ENCODE data around the gene CITED2. TPM values are rescaled to one million over a fixed set of nuclear protein-coding genes. Genes with fewer than 3 reads are reported as not detected.

The CITED2 gene
- total RNA-seq, 1 experiment from 2014 or later, result 54.0 TPM

DNA sequence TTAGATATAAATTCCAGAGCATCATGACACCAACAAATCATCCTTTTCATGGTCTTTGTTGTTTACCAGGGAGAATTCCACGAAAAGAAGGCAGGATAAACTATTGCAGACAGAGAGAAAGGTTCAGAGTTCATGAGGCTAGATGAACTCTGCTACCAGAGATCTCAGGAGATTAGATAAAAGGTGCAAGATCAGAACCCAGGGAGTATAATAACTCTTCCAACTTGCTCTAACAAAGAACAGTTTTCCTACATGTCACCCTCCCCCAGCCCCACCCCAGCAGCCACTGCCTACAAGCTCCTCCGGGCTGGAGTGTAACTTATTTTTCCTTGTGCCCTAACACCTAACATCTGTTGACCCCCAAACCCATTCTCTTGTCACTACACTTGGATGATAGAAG is 13.9 kb upstream of the CITED2 start:
- H3K79me2 ChIP-seq (ENCODE audit: low read depth), result no peaks in the 10 kb centered on the region
- H3K36me3 ChIP-seq (ENCODE audit: low read depth), result no peaks in the 10 kb centered on the region
- H3F3A ChIP-seq (ENCODE audit: insufficient read depth, low read depth), result 0 out of 2 replicates have a peak, but pooled peaks cover 4% of the 10 kb centered on the region
- no peak overlapping the region for H2AFZ ChIP-seq
- POLR2A ChIA-PET (ENCODE audit: unreplicated experiment), result no interaction called here
- H3K9me2 ChIP-seq (ENCODE audit: insufficient read depth), result no peaks in the 10 kb centered on the region
- H3K27ac ChIP-seq, result no peak overlapping the region
- no peak overlapping the region for H3K4me3 ChIP-seq
- no peaks in the 10 kb centered on the region for H3K27me3 ChIP-seq (ENCODE audit: insufficient read depth, low read depth)
- no peak overlapping the region for H3K4me2 ChIP-seq
- CTCF ChIA-PET, result no interaction called here
- H3K4me1 ChIP-seq (replicated peaks; ENCODE audit: insufficient read depth), result 0 out of 2 replicates have a peak, but pooled peaks cover 5% of the 10 kb centered on the region
- intact Hi-C loops (cut with micrococcal nuclease; ENCODE audit: unreplicated experiment), result no loop called here
- H3K9me3 ChIP-seq (ENCODE audit: insufficient read depth, low read depth), result no peaks in the 10 kb centered on the region
- no peaks in the 10 kb centered on the region for H4K20me1 ChIP-seq (ENCODE audit: insufficient read depth)
- no peak for DNase-seq
- TF ChIP-seq EZH2 (IDR thresholded peaks at IDR 0.05; ENCODE audit: low read depth), result no peak
- no peak for TF ChIP-seq CTCF (conservative IDR thresholded peaks at IDR 0.05)
- no TSS peak for BruUV-seq (replicated peaks)

DNA sequence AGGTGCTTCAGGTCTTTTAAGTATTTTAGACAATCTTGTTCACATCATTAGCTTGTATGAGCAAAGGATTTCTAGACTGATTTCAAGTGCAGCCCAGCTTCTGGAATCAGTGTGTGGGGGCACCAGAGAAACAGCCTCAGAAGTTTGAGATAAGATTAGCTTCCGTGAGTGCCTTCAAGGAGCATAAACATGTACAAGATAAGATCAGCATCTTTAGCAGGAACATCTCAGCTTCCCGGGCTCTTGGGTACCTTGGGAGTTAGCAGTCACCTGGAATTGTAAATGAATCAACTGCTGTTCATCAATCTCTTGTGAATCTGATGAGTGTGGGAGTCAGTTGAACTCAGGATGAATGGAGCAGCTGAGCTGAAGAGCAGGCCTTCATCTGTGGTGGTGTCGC is 12.0 kb upstream of the CITED2 start:
- Histone ChIP-seq H3K4me3 (no peak overlapping the region), H4K20me1 (ENCODE audit: insufficient read depth) (no peaks in the 10 kb centered on the region), H3K27me3 (ENCODE audit: insufficient read depth, low read depth) (no peaks in the 10 kb centered on the region), H2AFZ (no peak overlapping the region), H3K9me3 (ENCODE audit: insufficient read depth, low read depth) (no peaks in the 10 kb centered on the region), H3K79me2 (ENCODE audit: low read depth) (no peaks in the 10 kb centered on the region), H3K27ac (no peak overlapping the region), H3K4me1 (replicated peaks; ENCODE audit: insufficient read depth) (0 out of 2 replicates have a peak, but pooled peaks cover 5% of the 10 kb centered on the region), H3K4me2 (no peak overlapping the region), H3F3A (ENCODE audit: insufficient read depth, low read depth) (no peaks in the 10 kb centered on the region), H3K9me2 (ENCODE audit: insufficient read depth) (no peaks in the 10 kb centered on the region), H3K36me3 (ENCODE audit: low read depth) (no peaks in the 10 kb centered on the region)
- ChIA-PET POLR2A (ENCODE audit: unreplicated experiment) (no interaction called here), CTCF (no interaction called here)
- BruUV-seq (replicated peaks), result no TSS peak
- intact Hi-C loops (cut with micrococcal nuclease; ENCODE audit: unreplicated experiment), result no loop called here
- DNase-seq, result no peak
- TF ChIP-seq EZH2 (IDR thresholded peaks at IDR 0.05; ENCODE audit: low read depth), result no peak
- TF ChIP-seq CTCF (conservative IDR thresholded peaks at IDR 0.05), result no peak

GRCh38 chr6:139381216-139381865 is 6.9 kb upstream of the CITED2 start:
- CTCF ChIA-PET, result interaction anchor here (0.6 kb wide), 2 partner anchors 172 to 516 kb away, joined by 3 to 6 read pairs; no protein-coding TSS in a partner anchor
- no peak overlapping the region for H2AFZ ChIP-seq
- H4K20me1 ChIP-seq (ENCODE audit: insufficient read depth), result no peaks in the 10 kb centered on the region
- BruUV-seq (replicated peaks), result no TSS peak
- H3K36me3 ChIP-seq (ENCODE audit: low read depth), result no peaks in the 10 kb centered on the region
- no peaks in the 10 kb centered on the region for H3K79me2 ChIP-seq (ENCODE audit: low read depth)
- no peaks in the 10 kb centered on the region for H3K9me2 ChIP-seq (ENCODE audit: insufficient read depth)
- peaks cover 33% of the 10 kb centered on the region for H3F3A ChIP-seq (ENCODE audit: insufficient read depth, low read depth)
- peaks cover 40% of the 10 kb centered on the region for H3K4me1 ChIP-seq (replicated peaks; ENCODE audit: insufficient read depth)
- POLR2A ChIA-PET (ENCODE audit: unreplicated experiment), result no interaction called here
- no peaks in the 10 kb centered on the region for H3K27me3 ChIP-seq (ENCODE audit: insufficient read depth, low read depth)
- no peak overlapping the region for H3K4me2 ChIP-seq
- no peak for DNase-seq
- no peaks in the 10 kb centered on the region for H3K9me3 ChIP-seq (ENCODE audit: insufficient read depth, low read depth)
- H3K27ac ChIP-seq, result no peak overlapping the region
- TF ChIP-seq EZH2 (IDR thresholded peaks at IDR 0.05; ENCODE audit: low read depth), result no peak
- no peak for TF ChIP-seq CTCF (conservative IDR thresholded peaks at IDR 0.05)
- H3K4me3 ChIP-seq, result no peak overlapping the region
- intact Hi-C loops (cut with micrococcal nuclease; ENCODE audit: unreplicated experiment), result no loop called here

Data from PC-9 (cell line).